Measurements from ENCODE around the gene BOLA3.

DNA sequence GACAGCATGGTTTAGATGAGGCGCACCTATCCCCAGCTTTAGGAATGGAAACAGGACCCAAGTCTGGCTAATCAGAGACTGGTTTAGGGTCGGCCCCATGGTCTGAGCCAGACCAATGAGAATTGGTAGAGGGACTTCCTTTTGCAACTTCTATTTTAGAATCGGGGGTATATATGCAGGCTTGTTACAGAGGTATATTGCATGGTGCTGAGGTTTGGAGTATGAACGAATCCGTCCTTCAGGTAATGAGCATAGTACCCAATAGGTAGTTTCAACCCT lies 1.5 kb upstream of the BOLA3 start:
- TF ChIP-seq, protein P1, sequence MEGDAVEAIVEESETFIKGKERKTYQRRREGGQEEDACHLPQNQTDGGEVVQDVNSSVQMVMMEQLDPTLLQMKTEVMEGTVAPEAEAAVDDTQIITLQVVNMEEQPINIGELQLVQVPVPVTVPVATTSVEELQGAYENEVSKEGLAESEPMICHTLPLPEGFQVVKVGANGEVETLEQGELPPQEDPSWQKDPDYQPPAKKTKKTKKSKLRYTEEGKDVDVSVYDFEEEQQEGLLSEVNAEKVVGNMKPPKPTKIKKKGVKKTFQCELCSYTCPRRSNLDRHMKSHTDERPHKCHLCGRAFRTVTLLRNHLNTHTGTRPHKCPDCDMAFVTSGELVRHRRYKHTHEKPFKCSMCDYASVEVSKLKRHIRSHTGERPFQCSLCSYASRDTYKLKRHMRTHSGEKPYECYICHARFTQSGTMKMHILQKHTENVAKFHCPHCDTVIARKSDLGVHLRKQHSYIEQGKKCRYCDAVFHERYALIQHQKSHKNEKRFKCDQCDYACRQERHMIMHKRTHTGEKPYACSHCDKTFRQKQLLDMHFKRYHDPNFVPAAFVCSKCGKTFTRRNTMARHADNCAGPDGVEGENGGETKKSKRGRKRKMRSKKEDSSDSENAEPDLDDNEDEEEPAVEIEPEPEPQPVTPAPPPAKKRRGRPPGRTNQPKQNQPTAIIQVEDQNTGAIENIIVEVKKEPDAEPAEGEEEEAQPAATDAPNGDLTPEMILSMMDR (IDR thresholded peaks at IDR 0.05) = no peak
- TF ChIP-seq POLR2A (IDR thresholded peaks at IDR 0.05) = no peak
